K562 (cell line): ENCODE data around the gene ZSCAN12. TPM values are rescaled to one million over a fixed set of nuclear protein-coding genes. Genes with fewer than 3 reads are reported as not detected.
A peak's percentile ranks its signal among the peaks of the same experiment; 100 is the strongest.

Experiments used
- ATF7 ChIP-seq: fragments of 450-650 bp; IDR thresholded peaks from 2 replicates; pipeline ENCODE4 v1.7.1; 2014; ENCODE audit warnings: mild to moderate bottlenecking, moderate library complexity
- CBX3 ChIP-seq, 2 experiments: IDR thresholded peaks; 1 replicate in 1 of 2; 2 replicates in 1 of 2; pipeline ENCODE4 v1.6.1; 2012; ENCODE audit warnings: inconsistent platforms in 2 of 2, low read length in 2 of 2, borderline replicate concordance in 1 of 2, control low read depth in 1 of 2
- CC2D1A ChIP-seq: fragments of 450-650 bp; IDR thresholded peaks from 2 replicates; pipeline ENCODE4 v1.6.1; 2017; ENCODE audit warnings: mild to moderate bottlenecking
- CREM ChIP-seq: IDR thresholded peaks from 2 replicates; pipeline ENCODE4 v1.6.1; 2014; ENCODE audit warnings: antibody characterized with exemption, low read depth
- CXXC5 ChIP-seq: fragments of 250-450 bp; sonication (Bioruptor Pico); IDR thresholded peaks from 2 replicates; pipeline ENCODE4 v1.8.0; 2022; ENCODE audit warnings: inconsistent platforms, mild to moderate bottlenecking, moderate library complexity
- E2F8 ChIP-seq: fragments of 450-650 bp; IDR thresholded peaks from 2 replicates; pipeline ENCODE4 v1.7.1; 2018; ENCODE audit warnings: mild to moderate bottlenecking, low read depth; ENCODE audit not compliant: partially characterized antibody
- ETV6 ChIP-seq, 3 experiments: fragments of 150-350 bp in 1 of 3; sonication (generic) in 1 of 3; formaldehyde crosslinking in 1 of 3; IDR thresholded peaks; 2 replicates each; pipeline versions ENCODE4 v1.6.1 to v1.8.0; 2014 to 2022; ENCODE audit warnings: borderline replicate concordance in 2 of 3, low read depth in 2 of 3, antibody characterized with exemption in 1 of 3, low read length in 1 of 3, mild to moderate bottlenecking in 1 of 3, missing genetic modification reagents in 1 of 3
- HDAC1 ChIP-seq, 2 experiments: fragments of 450-650 bp; IDR thresholded peaks; 2 replicates each; pipeline ENCODE4 v1.6.1; 2016 to 2017; ENCODE audit warnings: inconsistent platforms in 1 of 2, mild to moderate bottlenecking in 1 of 2, moderate library complexity in 1 of 2
- JUN ChIP-seq, 2 experiments: sonication (generic) in 1 of 2; formaldehyde crosslinking in 1 of 2; IDR thresholded peaks; 2 replicates each; pipeline versions ENCODE4 v1.6.1 to v1.8.0; 2012 to 2022; ENCODE audit warnings: borderline replicate concordance in 2 of 2, mild to moderate bottlenecking in 2 of 2, improper control_type of control experiment in 1 of 2, low read depth in 1 of 2, low read length in 1 of 2, missing genetic modification reagents in 1 of 2
- JUND ChIP-seq, 2 experiments: IDR thresholded peaks; 2 replicates in 1 of 2; 3 replicates in 1 of 2; pipeline ENCODE4 v1.6.1; 2011; ENCODE audit warnings: borderline replicate concordance in 2 of 2, low read depth in 2 of 2, low read length in 2 of 2, improper control_type of control experiment in 1 of 2, missing biosample characterization in 1 of 2, missing genetic modification characterization in 1 of 2, missing genetic modification reagents in 1 of 2
- NBN ChIP-seq: fragments of 450-650 bp; IDR thresholded peaks from 2 replicates; pipeline ENCODE4 v1.6.1; 2016; ENCODE audit warnings: low read depth, mild to moderate bottlenecking
- NCOA2 ChIP-seq, 2 experiments: fragments of 450-650 bp; IDR thresholded peaks; 2 replicates each; pipeline ENCODE4 v1.6.1; 2018; ENCODE audit warnings: mild to moderate bottlenecking in 2 of 2, moderate library complexity in 1 of 2; ENCODE audit not compliant: partially characterized antibody in 2 of 2
- NFIC ChIP-seq: fragments of 450-650 bp; IDR thresholded peaks from 2 replicates; pipeline ENCODE4 v1.6.1; 2017; ENCODE audit warnings: mild to moderate bottlenecking, inconsistent platforms
- NR2F6 ChIP-seq: fragments of 450-650 bp; formaldehyde crosslinking; IDR thresholded peaks from 2 replicates; pipeline ENCODE4 v1.4.0; 2020; ENCODE audit warnings: mild to moderate bottlenecking
- POLR2AphosphoS5 ChIP-seq: IDR thresholded peaks from 2 replicates; pipeline ENCODE4 v1.6.1; 2011; ENCODE audit warnings: mild to moderate bottlenecking, low read depth, low read length, moderate library complexity; ENCODE audit not compliant: control insufficient read depth, insufficient read depth
- SIN3A ChIP-seq, 2 experiments: fragments of 150-350 bp in 1 of 2; IDR thresholded peaks; 2 replicates each; pipeline ENCODE4 v1.6.1; 2011 to 2016; ENCODE audit warnings: borderline replicate concordance in 2 of 2, low read depth in 2 of 2, low read length in 2 of 2, mild to moderate bottlenecking in 2 of 2, moderate library complexity in 2 of 2; ENCODE audit not compliant: control insufficient read depth in 1 of 2
- SNIP1 ChIP-seq: fragments of 450-650 bp; IDR thresholded peaks from 2 replicates; pipeline ENCODE4 v1.7.1; 2017; ENCODE audit warnings: low read depth, mild to moderate bottlenecking
- STAG1 ChIP-seq: sonication (generic); formaldehyde crosslinking; IDR thresholded peaks from 2 replicates; pipeline ENCODE4 v1.5.0; 2020; ENCODE audit warnings: missing genetic modification reagents, borderline replicate concordance
- ZEB2 ChIP-seq: fragments of 450-650 bp; IDR thresholded peaks from 2 replicates; pipeline ENCODE4 v1.6.1; 2016
- ZNF561 ChIP-seq: fragments of 450-650 bp; formaldehyde crosslinking; conservative IDR thresholded peaks from 2 replicates; pipeline ENCODE4 v1.4.0; 2020; ENCODE audit warnings: mild to moderate bottlenecking, moderate library complexity
- polyA plus RNA-seq, 8 experiments: library from polyadenylated mRNA; depleted of rRNA in 4 of 8; stranded (reverse) in 5 of 8; unstranded in 3 of 8; fragments of >200 nt; fragmentation: Nextera tagmentation in 2 of 8; fragmentation: Illumina TruSeq in 1 of 8; extraction: Ambion mirVana in 2 of 8; extraction: Trizol in 1 of 8; gene quantifications; 2 replicates each; pipeline versions ENCODE4 v1.2.1 to v1.2.3, GENCODE V29; 2011 to 2014; ENCODE audit warnings: inconsistent platforms in 1 of 8, missing spikeins in 1 of 8
- total RNA-seq, 7 experiments: library from RNA; depleted of rRNA in 6 of 7; stranded (reverse); fragments of >200 nt in 6 of 7; fragmentation: Illumina TruSeq in 2 of 7; extraction: Trizol in 2 of 7; gene quantifications; 2 replicates each; pipeline versions ENCODE4 v1.2.1 to v1.2.3, GENCODE V29; 2011 to 2021; ENCODE audit warnings: low replicate concordance in 1 of 7
- TF ChIP-seq, protein P1 (sequence below), 2 experiments: fragments of 450-650 bp; IDR thresholded peaks; 2 replicates each; pipeline ENCODE4 v1.6.1; 2016

The ZSCAN12 gene
- total and polyA plus RNA-seq, 9 of the 15 experiments (the other 6 are each of a cell fraction or from before 2014, with no cell fraction given), result 2.5 to 19.6 (median 12.5) TPM

DNA sequence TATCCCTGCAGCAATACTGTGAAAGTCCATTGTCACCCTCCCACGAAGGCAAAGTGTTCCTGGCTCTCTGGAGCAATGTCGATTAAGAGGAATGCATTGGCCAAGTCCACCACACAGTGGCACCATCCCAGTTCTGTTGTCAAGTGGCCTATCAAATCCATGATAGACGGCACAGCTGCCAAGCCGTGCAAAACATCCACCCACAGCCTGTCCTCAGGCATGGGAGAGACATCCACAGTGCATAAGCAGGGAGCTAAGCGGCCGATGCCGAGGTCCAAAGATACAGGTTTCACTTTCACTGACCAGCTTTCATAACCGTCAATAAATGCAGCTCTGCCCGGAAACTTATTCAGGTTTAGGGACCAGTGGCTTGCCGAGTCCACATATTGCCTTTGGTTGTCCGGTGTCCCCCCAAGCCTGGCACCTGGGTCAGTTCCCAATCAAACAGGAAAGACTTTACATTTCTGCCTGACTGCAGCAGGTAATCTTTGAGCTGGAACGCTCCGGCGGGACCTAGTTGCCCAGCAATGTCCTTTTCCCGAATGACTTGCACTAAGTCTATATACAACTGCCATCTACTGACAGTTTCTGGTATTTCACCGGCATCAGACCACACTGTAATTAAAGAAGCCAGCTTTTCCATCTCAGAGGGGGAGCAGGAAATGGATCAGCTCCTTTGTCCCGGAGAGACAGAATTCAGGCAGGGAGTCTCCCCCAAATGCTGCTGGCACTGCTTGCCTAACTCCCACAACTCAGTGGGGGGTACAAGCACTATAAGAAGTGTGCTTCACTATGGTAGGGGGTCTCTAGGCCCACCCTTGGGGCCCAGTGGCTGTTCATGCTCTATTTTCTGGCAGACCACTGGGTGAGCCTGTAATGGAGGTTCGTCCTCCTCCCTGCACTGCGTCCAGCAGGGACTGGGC, 43.5 kb downstream of the ZSCAN12 start (continued):
- TF ChIP-seq ATF7, result peak; percentile 68; the same call in 1 of the 2 replicates
- peak; percentile 20; the same call in 1 of the 2 replicates for TF ChIP-seq NFIC
- no peak for TF ChIP-seq ETV6 (IDR thresholded peaks at IDR 0.05; ENCODE audit: borderline replicate concordance in 1 of 2, low read depth in 2 of 2, low read length in 1 of 2)
- TF ChIP-seq ETV6 (CRISPR knock-in tag; IDR thresholded peaks at IDR 0.05; ENCODE audit: borderline replicate concordance), result no peak
- TF ChIP-seq SNIP1, result no peak
- peak; percentile 44; the same call in 1 of the 2 replicates for TF ChIP-seq POLR2AphosphoS5
- TF ChIP-seq E2F8, result peak; percentile 17
- peak; percentile 73; the same call in 1 of the 2 replicates for TF ChIP-seq NBN
- TF ChIP-seq NCOA2 (IDR thresholded peaks at IDR 0.05; ENCODE audit: partially characterized antibody in 2 of 2), result no peak
- peak; percentile 10; the same call in 1 of the 2 replicates for TF ChIP-seq ZEB2
- peak; percentile 72; the same call in 1 of the 2 replicates for TF ChIP-seq CC2D1A
- TF ChIP-seq, protein P1, sequence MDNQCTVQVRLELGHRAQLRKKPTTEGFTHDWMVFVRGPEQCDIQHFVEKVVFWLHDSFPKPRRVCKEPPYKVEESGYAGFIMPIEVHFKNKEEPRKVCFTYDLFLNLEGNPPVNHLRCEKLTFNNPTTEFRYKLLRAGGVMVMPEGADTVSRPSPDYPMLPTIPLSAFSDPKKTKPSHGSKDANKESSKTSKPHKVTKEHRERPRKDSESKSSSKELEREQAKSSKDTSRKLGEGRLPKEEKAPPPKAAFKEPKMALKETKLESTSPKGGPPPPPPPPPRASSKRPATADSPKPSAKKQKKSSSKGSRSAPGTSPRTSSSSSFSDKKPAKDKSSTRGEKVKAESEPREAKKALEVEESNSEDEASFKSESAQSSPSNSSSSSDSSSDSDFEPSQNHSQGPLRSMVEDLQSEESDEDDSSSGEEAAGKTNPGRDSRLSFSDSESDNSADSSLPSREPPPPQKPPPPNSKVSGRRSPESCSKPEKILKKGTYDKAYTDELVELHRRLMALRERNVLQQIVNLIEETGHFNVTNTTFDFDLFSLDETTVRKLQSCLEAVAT (IDR thresholded peaks at IDR 0.05), result peak in 1 of 2 experiments; percentile 33; a peak in 1 of 4 replicates
- peak in 1 of 2 experiments; percentile 34; a peak in 1 of 3 replicates for TF ChIP-seq CBX3 (IDR thresholded peaks at IDR 0.05; ENCODE audit: borderline replicate concordance in 1 of 2, low read length in 2 of 2)
- peak; percentile 28; the same call in 1 of the 2 replicates for TF ChIP-seq JUND (IDR thresholded peaks at IDR 0.05; ENCODE audit: borderline replicate concordance, low read depth, low read length)
- peak; percentile 63; the same call in 2 of the 3 replicates for TF ChIP-seq JUND (tag; IDR thresholded peaks at IDR 0.05; ENCODE audit: borderline replicate concordance, low read depth, low read length)
- TF ChIP-seq HDAC1 (IDR thresholded peaks at IDR 0.05), result peak in 1 of 2 experiments; percentile 41; a peak in 1 of 4 replicates
- peak; percentile 54 for TF ChIP-seq CXXC5 (CRISPR knock-in tag)
- TF ChIP-seq ZNF561, result no peak
- peak; percentile 65 for TF ChIP-seq STAG1 (CRISPR knock-in tag)
- no peak for TF ChIP-seq JUN (IDR thresholded peaks at IDR 0.05; ENCODE audit: borderline replicate concordance, low read depth, low read length)
- TF ChIP-seq JUN (CRISPR knock-in tag; IDR thresholded peaks at IDR 0.05; ENCODE audit: borderline replicate concordance), result no peak
- TF ChIP-seq NR2F6 (CRISPR knock-in tag), result no peak
- TF ChIP-seq SIN3A (IDR thresholded peaks at IDR 0.05; ENCODE audit: borderline replicate concordance in 2 of 2, control insufficient read depth in 1 of 2, low read depth in 2 of 2, low read length in 2 of 2), result 0 out of 4 replicates have a peak, but pooled peaks have one; percentile 10 to 27
- TF ChIP-seq CREM, result peak; percentile 12
